ENCODE measurements around the gene NYAP2. TPM values are rescaled to one million over a fixed set of nuclear protein-coding genes. Genes with fewer than 3 reads are reported as not detected.

NYAP2 gene
- total and polyA plus RNA-seq, 2 of the 4 experiments (the other 2 are of a cell fraction), result not detected

- H3K36me3 ChIP-seq (ENCODE audit: control insufficient read depth, insufficient read depth, low read length), result no peaks in the 10 kb centered on the region
- no peak overlapping the region for H3K27ac ChIP-seq (ENCODE audit: insufficient read depth, low read length)
- no peaks in the 10 kb centered on the region for H3K4me1 ChIP-seq (ENCODE audit: control insufficient read depth, insufficient read depth, low read length)
- H2AK9ac ChIP-seq (replicated peaks; ENCODE audit: low read depth, low read length, poor library complexity), result no peak overlapping the region
- no peak for TF ChIP-seq ELK1 (IDR thresholded peaks at IDR 0.05; ENCODE audit: borderline replicate concordance, low read depth, low read length)
- TF ChIP-seq RAD21 (IDR thresholded peaks at IDR 0.05; ENCODE audit: low read length), result no peak
- TF ChIP-seq SMC3 (IDR thresholded peaks at IDR 0.05; ENCODE audit: low read depth, low read length), result no peak
- no peak for TF ChIP-seq MXI1 (IDR thresholded peaks at IDR 0.05; ENCODE audit: borderline replicate concordance, low read depth, low read length)
- no peak for TF ChIP-seq CTCF (conservative IDR thresholded peaks at IDR 0.05; ENCODE audit: low read depth, low read length)
- TF ChIP-seq CHD1 (IDR thresholded peaks at IDR 0.05; ENCODE audit: low read depth, low read length), result no peak
- TF ChIP-seq POLR2A (IDR thresholded peaks at IDR 0.05; ENCODE audit: low read depth, low read length), result no peak
- TF ChIP-seq CEBPB (IDR thresholded peaks at IDR 0.05; ENCODE audit: low read depth, low read length), result no peak
- no peak for TF ChIP-seq MAFK (IDR thresholded peaks at IDR 0.05; ENCODE audit: low read depth, low read length)
- TF ChIP-seq NFE2L2 (IDR thresholded peaks at IDR 0.05; ENCODE audit: low read depth, low read length), result no peak
- TF ChIP-seq RFX5 (IDR thresholded peaks at IDR 0.05; ENCODE audit: low read depth, low read length), result no peak
- no peak for TF ChIP-seq USF2 (IDR thresholded peaks at IDR 0.05; ENCODE audit: low read depth, low read length)
- no peak for TF ChIP-seq MAZ (IDR thresholded peaks at IDR 0.05; ENCODE audit: borderline replicate concordance, low read depth, low read length)
- TF ChIP-seq FOS (IDR thresholded peaks at IDR 0.05; ENCODE audit: low read depth, low read length), result no peak
- H3K27me3 ChIP-seq (ENCODE audit: control insufficient read depth, insufficient read depth, low read length), result no peaks in the 10 kb centered on the region
- DNase-seq (no peak), ATAC-seq (ENCODE audit: low read depth) (no peak)
- H4K20me1 ChIP-seq (ENCODE audit: insufficient read depth, low read length), result no peaks in the 10 kb centered on the region
- no peak overlapping the region for H4K5ac ChIP-seq (ENCODE audit: low read depth, low read length)
- H4K91ac ChIP-seq (ENCODE audit: insufficient read depth, low read depth, low read length), result no peak overlapping the region
- H3K18ac ChIP-seq (ENCODE audit: low read depth, low read length), result no peak overlapping the region
- H2AK5ac ChIP-seq (ENCODE audit: low read depth, low read length), result no peak overlapping the region
- POLR2A ChIA-PET (ENCODE audit: unreplicated experiment), result no interaction called here
- WGBS, 2 experiments (ENCODE audit: extremely low coverage in 2 of 2, insufficient read length in 1 of 2), result no CpG with 5 or more reads among the region's 5 CpGs
- no peak overlapping the region for H3K4me3 ChIP-seq (ENCODE audit: insufficient read depth, low read depth, low read length)
- CTCF ChIA-PET, result no interaction called here
- H3K4me2 ChIP-seq (ENCODE audit: low read depth, low read length), result no peak overlapping the region
- no peak overlapping the region for H2BK20ac ChIP-seq (ENCODE audit: low read depth, low read length)
- H3K56ac ChIP-seq (ENCODE audit: extremely low read depth, insufficient read depth, low read length), result no peak overlapping the region
- in situ Hi-C loops (cut with MboI; ENCODE audit: low sequenced_read_pairs), result no loop called here
- H4K8ac ChIP-seq (ENCODE audit: low read depth in 2 of 2, low read length in 2 of 2), result no peak overlapping the region
- BruUV-seq (replicated peaks), result no TSS peak
- dilution Hi-C loops (cut with HindIII; ENCODE audit: low sequenced_read_pairs, unreplicated experiment), result no loop called here
- H3K4ac ChIP-seq (ENCODE audit: low read depth, low read length), result no peak overlapping the region
- H2BK15ac ChIP-seq (ENCODE audit: low read depth, low read length), result no peak overlapping the region
- H2BK5ac ChIP-seq (ENCODE audit: low read depth, low read length, poor library complexity, severe bottlenecking), result no peak overlapping the region
- intact Hi-C loops (cut with micrococcal nuclease), result no loop called here
- no peak overlapping the region for H2BK120ac ChIP-seq (ENCODE audit: low read depth, low read length)
- H3K14ac ChIP-seq (replicated peaks; ENCODE audit: low read depth, low read length), result no peak overlapping the region
- no peaks in the 10 kb centered on the region for H3K79me1 ChIP-seq (ENCODE audit: low read depth in 1 of 2, low read length in 2 of 2)
- H2AFZ ChIP-seq (replicated peaks; ENCODE audit: low read length, poor library complexity), result no peak overlapping the region
- no peaks in the 10 kb centered on the region for H3K9me3 ChIP-seq (ENCODE audit: control insufficient read depth, insufficient read depth, low read length)
- H3K23ac ChIP-seq (ENCODE audit: low read depth, low read length), result no peak overlapping the region
- H3K9ac ChIP-seq (ENCODE audit: low read depth, low read length), result no peak overlapping the region
- no peaks in the 10 kb centered on the region; the same call in 1 of the 2 replicates for H3K9me1 ChIP-seq (ENCODE audit: insufficient read depth, low read length)
Measured at GRCh38 chr2:225693259-225693658, 293.7 kb downstream of the NYAP2 start.
